Mammary epithelial cell (primary cell): Measurements from ENCODE around the gene TIGD3.

ENCODE experiments used
- CTCF ChIP-seq, 2 donors: IDR thresholded peaks in 1 of 2; conservative IDR thresholded peaks in 1 of 2; 2 replicates each; pipeline ENCODE4 v1.5.1; 2011 to 2012; ENCODE audit warnings: inconsistent platforms in 2 of 2, low read length in 2 of 2, mild to moderate bottlenecking in 2 of 2, control low read depth in 1 of 2, low read depth in 1 of 2; ENCODE audit not compliant: insufficient read depth in 1 of 2; ENCODE audit errors: extremely low read depth in 1 of 2
- EZH2 ChIP-seq: IDR thresholded peaks from 2 replicates; pipeline ENCODE4 v1.6.1; 2012; ENCODE audit warnings: low read length, inconsistent platforms, borderline replicate concordance

- TF ChIP-seq CTCF (conservative IDR thresholded peaks at IDR 0.05 in 1 of 2, IDR thresholded peaks at IDR 0.05 in 1 of 2; ENCODE audit: extremely low read depth in 1 of 2, insufficient read depth in 1 of 2, low read depth in 1 of 2, low read length in 2 of 2) (no peak), EZH2 (no peak)
These were observed 47.0 kb upstream of the TIGD3 start for GRCh38 chr11:65307298-65308229.
